ENCODE results near the gene KRTAP4-3.
"Not testable (repeated sequence)": the region's sequence is repeated elsewhere in the genome, so short reads cannot be mapped to it uniquely, and the experiment has no call there.

The KRTAP4-3 gene

GRCh38 chr17:41168121-41168520 lies at the start of gene KRTAP4-3:
TSS of gene KRTAP4-3 (minus strand) at chr17:41168221. CDS start at chr17:41168172, 49 bp downstream.
- no peak for DNase-seq

DNA sequence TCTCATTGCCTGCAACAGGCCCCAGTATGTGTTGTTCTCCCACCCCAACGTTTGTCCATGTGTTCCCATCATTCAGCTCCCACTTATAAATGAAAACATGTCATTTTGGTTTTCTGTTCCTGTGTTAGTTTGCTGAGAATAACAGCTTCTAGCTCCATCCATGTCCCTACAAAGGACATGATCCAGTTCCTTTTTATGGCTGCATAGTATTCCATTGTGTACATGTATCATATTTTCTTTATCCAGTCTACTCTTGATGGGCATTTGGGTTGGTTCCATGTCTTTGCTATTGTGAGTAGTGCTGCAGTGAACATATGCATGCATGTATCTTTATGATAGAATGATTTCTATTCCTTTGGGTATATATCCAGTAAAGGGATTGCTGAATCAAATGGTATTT lies 47.7 kb upstream of the KRTAP4-3 start:
- DNase-seq, result no peak

DNA sequence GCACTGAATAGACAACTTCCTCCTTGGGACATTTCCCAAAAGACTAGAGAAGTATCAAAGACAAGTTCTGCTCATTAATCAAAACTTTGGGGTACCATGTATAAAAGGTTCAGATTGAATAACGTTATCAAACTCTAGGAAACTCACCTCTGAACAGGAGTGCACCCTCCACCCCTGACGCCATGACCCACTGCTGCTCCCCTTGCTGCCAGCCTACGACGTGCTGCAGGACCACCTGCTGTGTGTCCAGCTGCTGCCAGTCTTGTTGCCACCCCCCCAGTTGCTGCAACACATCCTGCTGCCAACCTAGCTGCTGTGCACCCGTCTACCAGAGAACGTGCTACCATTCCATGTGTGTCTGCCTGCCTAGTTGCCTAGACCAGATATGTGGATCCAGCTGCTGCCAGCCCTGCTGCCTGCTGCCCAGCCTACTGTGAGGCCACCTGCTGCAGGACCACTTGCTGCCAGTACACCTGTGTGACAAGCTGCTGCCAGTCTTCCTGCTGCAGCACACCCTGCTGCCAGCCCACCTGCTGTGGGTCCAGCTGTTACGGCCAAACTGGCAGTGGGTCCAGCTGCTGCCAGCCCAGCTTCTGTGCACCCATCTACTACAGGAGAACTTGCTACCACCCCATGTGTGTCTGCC lies 44.6 kb upstream of the KRTAP4-3 start:
- DNase-seq, result no peak

GRCh38 chr17:41211845-41212466 lies 43.9 kb upstream of the KRTAP4-3 start:
- DNase-seq, result no peak

DNA sequence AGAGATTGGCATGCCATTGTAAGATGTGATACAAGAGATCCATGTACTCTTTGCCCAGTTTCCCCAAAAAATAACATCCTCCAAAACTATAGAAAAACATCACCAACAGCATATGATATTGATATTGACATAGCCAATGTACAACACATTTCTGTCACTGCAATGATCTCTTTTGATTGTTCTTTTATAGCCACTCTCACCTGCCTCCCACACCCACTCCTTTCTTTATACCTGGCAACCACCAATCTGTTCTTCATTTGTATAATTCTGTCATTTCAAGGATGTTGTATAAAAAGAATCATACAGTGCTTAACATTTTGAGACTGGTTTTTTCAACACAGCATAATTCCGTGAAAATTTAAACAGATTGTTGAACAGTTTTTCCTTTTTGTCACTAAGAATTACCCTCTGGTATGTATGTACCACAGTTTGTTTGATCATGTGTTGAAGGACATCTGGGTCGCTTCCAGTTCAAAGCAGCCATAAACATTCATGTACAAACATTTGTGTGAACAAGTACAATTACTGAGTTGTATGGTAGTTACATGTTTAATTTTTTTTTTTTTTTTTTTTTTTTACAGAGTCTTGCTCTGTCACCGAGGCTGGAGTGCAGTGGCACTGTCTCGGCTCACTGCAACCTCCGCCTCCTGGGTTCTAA lies 31.5 kb upstream of the KRTAP4-3 start:
- DNase-seq, result no peak

DNA sequence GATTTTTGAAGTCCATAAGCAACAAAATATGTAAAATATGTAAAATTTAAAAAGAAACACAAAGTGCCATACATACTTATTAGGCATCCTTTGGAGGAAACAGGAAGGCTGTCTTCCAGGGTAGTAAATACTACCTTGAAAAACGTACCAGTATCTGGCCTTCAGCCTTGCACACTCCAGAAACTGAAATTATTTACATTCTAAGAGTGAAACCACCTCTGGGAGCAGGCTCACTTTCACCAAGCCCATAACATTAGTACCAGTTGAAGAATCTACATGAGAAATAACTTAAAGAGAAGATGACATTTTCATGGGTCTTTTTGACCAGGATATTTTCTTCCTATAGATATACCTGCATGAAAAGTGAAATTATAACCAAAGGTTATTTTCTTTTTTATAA lies 28.0 kb upstream of the KRTAP4-3 start:
- DNase-seq, result no peak

- no peak for DNase-seq
Measured at GRCh38 chr17:41190328-41190727, 22.3 kb upstream of the KRTAP4-3 start.

GRCh38 chr17:41189837-41190318 lies 21.9 kb upstream of the KRTAP4-3 start, which contains the start of gene KRTAP9-1:
TSS of gene KRTAP9-1 (plus strand) at chr17:41189887. CDS start at chr17:41189887, 0 bp downstream.
- not testable (repeated sequence) for DNase-seq

DNA sequence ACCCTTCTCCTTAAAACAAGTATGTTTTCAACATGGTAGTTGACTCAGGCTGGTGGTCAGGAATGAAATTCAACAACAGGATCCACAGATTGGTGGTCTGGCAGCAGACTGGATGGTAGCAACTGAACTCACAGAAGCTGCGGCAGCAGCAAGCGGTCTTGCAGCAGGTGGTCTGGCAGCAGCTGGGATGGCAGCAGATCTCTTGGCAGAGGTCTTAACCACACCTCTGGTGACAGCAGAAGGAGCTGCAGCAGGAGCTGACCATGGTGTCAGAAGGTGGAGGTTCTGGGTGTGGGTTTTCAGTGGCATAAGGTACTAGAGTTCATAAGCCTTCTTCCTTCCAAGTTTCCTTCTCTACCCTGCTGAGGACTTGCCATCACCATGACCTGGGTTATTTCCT lies 18.9 kb upstream of the KRTAP4-3 start:
- DNase-seq, result no peak

- no peak for DNase-seq
Measured at GRCh38 chr17:41185001-41185400, 17.0 kb upstream of the KRTAP4-3 start.

GRCh38 chr17:41184480-41184961 lies 16.5 kb upstream of the KRTAP4-3 start, which contains the start of gene KRTAP4-1:
TSS of gene KRTAP4-1 (minus strand) at chr17:41184911. CDS start at chr17:41184854, 57 bp downstream.
- no peak for DNase-seq

DNA sequence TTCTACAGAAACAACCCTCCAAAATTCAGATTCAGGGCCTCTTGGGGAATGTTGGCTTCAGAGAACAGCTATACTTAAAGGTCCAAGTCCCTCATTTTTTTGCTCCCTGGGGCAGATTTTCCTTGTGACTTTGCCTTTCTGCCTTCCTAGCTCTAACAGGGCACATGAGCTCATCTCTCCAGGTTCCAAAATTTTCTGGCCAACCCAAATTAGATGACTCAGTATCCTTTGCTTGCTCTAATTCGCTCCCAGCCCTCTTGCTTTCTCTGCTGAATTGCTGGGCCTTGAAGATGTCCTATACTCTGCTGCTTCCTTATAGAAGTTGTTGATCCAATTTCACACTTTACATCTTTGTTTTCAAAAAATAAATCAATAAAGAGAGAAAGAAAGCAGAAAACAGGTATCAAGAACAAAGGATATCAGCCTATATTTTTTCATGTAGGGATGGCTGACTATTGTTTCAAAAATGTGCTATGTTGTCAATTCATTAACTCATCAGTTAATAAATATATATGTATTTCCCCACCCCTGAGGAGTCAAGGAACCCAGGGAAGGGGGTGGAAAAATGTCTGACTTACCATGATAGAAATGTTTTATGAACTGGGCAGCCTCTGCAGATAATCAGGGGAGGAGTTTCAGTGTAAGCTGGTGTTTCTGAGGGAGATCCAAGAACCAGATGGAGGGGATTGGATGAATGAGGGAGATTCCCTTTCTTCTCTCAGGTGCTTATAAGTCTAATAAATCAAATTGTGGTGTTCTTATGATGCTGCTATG lies 11.0 kb upstream of the KRTAP4-3 start:
- no peak for DNase-seq

GRCh38 chr17:41178341-41178740 lies 10.3 kb upstream of the KRTAP4-3 start:
- no peak for DNase-seq

GRCh38 chr17:41177727-41178271 lies 9.8 kb upstream of the KRTAP4-3 start, which contains the start of gene KRTAP4-2:
TSS of gene KRTAP4-2 (minus strand) at chr17:41178221. CDS start at chr17:41178164, 57 bp downstream.
- DNase-seq, result no peak

GRCh38 chr17:41176744-41177387 lies 8.8 kb upstream of the KRTAP4-3 start:
- DNase-seq, result no peak

DNA sequence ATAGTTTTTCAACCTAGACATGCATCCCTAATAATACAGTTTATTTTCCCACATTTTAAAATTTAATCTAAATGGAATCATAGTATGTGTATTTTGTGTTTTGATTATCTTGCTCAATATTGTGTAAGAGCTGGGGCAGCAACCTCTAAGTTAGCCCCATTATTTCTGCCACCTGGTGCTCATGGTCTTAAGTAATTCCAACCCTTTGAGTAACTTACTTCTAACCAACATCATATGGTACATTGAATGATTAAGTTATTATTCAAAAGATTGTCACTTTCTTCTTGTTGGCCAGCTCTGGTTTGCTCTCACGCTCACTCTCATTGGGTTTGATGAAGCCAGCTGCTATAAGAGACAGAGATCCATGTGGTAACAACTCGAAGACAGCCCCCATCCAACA lies 3.9 kb upstream of the KRTAP4-3 start:
- no peak for DNase-seq

GRCh38 chr17:41167561-41167960 lies 460 bp downstream of the KRTAP4-3 start:
- DNase-seq, result no peak

DNA sequence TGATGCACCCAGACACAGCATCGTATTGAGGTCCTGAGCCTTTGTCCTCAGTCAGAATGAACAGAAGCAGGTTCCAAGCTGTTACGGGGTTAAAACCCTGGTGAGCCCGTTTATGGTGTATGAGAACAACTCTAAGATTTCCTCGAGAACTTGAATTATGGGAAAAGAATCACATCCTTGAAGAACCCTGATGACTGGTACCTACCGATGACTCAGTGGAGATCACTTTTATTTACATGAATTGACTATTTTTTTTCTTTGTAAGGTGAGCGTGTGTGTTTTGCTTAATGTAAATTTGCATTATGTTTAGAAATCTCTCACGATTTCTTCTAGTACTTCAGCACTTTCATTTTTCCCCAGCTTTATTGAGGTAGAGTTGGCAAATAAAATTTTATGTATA lies 4.2 kb downstream of the KRTAP4-3 start:
- no peak for DNase-seq

- DNase-seq, result no peak
Measured at GRCh38 chr17:41160648-41161047, 7.4 kb downstream of the KRTAP4-3 start, which contains the start of gene KRTAP4-4. TSS of gene KRTAP4-4 (minus strand) at chr17:41160748. CDS start at chr17:41160691, 57 bp downstream.

DNA sequence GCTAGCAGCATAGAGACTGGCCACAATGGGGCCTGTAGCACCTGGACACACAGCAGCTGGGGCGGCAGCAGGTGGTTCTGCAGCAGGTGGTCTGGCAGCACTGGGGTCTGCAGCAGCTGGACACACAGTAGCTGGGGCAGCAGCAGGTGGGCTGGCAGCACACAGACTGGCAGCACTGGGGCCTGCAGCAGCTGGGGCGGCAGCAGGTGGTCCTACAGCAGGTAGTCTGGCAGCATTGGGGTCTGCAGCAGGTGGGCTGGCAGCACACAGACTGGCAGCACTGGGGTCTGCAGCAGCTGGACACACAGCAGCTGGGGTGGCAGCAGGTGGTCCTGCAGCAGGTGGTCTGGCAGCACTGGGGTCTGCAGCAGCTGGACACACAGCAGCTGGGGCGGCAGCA lies 7.8 kb downstream of the KRTAP4-3 start:
- not testable (repeated sequence) for DNase-seq

DNA sequence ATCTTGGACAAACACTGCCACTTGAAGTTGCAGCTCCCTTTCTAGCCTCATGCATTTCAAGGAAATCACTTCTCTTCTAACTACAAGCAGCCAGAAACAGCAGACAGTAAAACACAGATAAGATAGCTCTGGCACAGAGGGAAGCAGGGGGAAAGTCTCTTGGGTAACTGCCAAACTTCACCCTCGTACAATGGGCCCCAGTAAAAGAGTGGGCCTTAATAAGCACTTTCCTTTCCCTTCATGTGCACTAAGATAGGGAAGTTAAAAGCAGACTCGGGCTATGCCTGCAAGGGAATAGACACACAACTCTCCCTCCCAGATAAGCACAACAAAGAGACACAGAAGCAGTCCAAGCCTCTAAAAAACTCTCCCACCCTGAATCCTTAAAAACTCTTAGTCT lies 14.2 kb downstream of the KRTAP4-3 start:
- no peak for DNase-seq

- DNase-seq, result no peak
Measured at GRCh38 chr17:41151525-41151924, 16.5 kb downstream of the KRTAP4-3 start.
